ENCODE data around the gene SREBF2.
A peak's percentile ranks its signal among the peaks of the same experiment; 100 is the strongest.

Gene SREBF2

DNA sequence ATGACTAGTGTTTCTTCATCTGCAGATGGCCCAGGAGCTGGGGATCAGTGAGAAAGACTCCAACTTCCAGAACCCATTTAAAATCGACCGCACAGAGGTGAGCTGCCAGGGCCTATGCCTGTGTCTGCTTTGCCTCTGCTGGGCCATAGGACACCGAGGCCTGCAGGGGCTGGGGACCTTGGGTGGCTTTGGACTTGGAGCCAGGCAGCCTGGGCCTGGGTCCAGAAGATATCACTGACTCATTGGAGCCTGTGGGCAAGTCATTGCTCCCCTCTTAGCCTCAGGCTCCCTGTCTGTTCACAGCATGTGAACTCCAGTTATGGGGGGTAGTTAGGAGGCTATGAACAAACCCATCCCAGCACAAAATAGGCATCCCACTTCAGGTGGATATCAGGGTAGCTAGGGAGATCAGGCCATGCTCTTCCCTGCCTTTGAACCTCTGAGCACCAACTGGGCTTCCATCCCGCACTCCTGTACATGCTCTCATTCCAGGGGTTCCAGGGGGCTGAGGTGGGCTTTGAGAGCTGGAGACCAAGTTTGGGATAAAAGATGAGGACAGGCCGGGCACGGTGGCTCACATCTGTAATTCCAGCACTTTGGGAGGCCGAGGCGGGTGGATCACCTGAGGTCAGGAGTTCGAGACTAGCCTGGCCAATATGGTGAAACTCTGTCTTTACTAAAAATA lies 19.0 kb upstream of the SREBF2 start:
- no peak for DNase-seq (ENCODE audit: low spot score in 2 of 2)
- no peaks in the 10 kb centered on the region for H3K9me3 Mint-ChIP-seq
- ATAC-seq (ENCODE audit: low read depth): no peak
- no peaks in the 10 kb centered on the region for H3K4me1 Mint-ChIP-seq
- H3K36me3 Mint-ChIP-seq: peaks cover 14% of the 10 kb centered on the region
- H3K27ac Mint-ChIP-seq: no peak overlapping the region
- H3K27me3 Mint-ChIP-seq: no peaks in the 10 kb centered on the region
- H3K4me3 Mint-ChIP-seq: no peak overlapping the region

DNA sequence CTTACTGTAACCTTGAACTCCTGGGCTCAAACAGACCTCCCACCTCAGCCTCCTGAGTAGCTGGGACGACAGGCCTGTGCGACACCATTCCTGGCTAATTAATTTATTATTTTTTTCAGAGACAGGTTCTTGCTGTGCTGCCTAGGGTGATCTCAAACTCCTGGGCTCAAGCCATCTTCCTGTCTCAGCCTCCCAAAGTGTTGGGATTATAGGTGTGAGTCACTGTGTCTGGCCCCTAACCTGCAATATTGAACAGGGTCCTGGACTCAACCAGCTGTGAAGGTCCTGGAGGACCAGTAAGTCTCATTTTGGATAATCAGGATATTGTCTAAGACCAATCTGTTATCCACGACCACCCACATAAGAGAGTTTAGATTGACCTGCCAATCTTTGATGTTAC lies 17.2 kb upstream of the SREBF2 start:
- H3K27me3 Mint-ChIP-seq: no peaks in the 10 kb centered on the region
- peaks cover 10% of the 10 kb centered on the region for H3K36me3 Mint-ChIP-seq
- H3K4me1 Mint-ChIP-seq: no peaks in the 10 kb centered on the region
- no peak for ATAC-seq (ENCODE audit: low read depth)
- no peak for DNase-seq (ENCODE audit: low spot score in 2 of 2)
- no peaks in the 10 kb centered on the region for H3K9me3 Mint-ChIP-seq
- no peak overlapping the region for H3K4me3 Mint-ChIP-seq
- H3K27ac Mint-ChIP-seq: no peak overlapping the region

GRCh38 chr22:41816241-41816640 lies 16.7 kb upstream of the SREBF2 start:
- no peak overlapping the region for H3K27ac Mint-ChIP-seq

DNA sequence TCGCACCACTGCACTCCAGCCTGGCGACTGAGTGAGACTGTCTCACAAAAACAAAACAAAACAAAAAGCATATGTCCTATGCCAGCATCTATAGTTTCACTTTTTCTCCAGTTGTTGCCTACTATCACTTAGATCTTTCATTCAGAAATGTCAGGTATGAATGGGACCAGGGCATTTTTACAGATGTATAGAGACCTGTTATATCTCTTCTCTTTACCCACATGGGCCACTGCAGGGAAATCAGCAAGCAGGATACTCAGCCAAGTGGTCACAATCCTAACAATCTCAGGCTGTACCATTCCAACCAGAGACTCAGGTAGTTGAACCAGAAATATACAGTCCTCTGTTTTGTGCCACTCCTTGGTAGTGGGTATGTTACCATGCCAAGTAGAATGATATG lies 16.0 kb upstream of the SREBF2 start:
- H3K4me1 Mint-ChIP-seq: no peaks in the 10 kb centered on the region
- H3K27ac Mint-ChIP-seq: no peak overlapping the region
- H3K27me3 Mint-ChIP-seq: no peaks in the 10 kb centered on the region
- no peak for DNase-seq (ENCODE audit: low spot score in 2 of 2)
- no peaks in the 10 kb centered on the region for H3K9me3 Mint-ChIP-seq
- H3K36me3 Mint-ChIP-seq: peaks cover 12% of the 10 kb centered on the region
- H3K4me3 Mint-ChIP-seq: no peak overlapping the region
- ATAC-seq (ENCODE audit: low read depth): no peak

More at GRCh38 chr22:41816241-41816640, 16.7 kb upstream of the SREBF2 start:
- no peak overlapping the region for H3K4me3 Mint-ChIP-seq
- H3K36me3 Mint-ChIP-seq: peaks cover 12% of the 10 kb centered on the region
- no peaks in the 10 kb centered on the region for H3K27me3 Mint-ChIP-seq
- H3K9me3 Mint-ChIP-seq: no peaks in the 10 kb centered on the region
- ATAC-seq (ENCODE audit: low read depth) (no peak), DNase-seq (ENCODE audit: low spot score in 2 of 2) (no peak)
- H3K4me1 Mint-ChIP-seq: no peaks in the 10 kb centered on the region

- H3K36me3 Mint-ChIP-seq: peaks cover 14% of the 10 kb centered on the region
- DNase-seq (ENCODE audit: low spot score in 2 of 2) (no peak), ATAC-seq (ENCODE audit: low read depth) (no peak)
- H3K9me3 Mint-ChIP-seq: no peaks in the 10 kb centered on the region
- no peaks in the 10 kb centered on the region for H3K27me3 Mint-ChIP-seq
- H3K4me1 Mint-ChIP-seq: peaks cover 10% of the 10 kb centered on the region
- H3K4me3 Mint-ChIP-seq: no peak overlapping the region
- peak overlapping the region; percentile 42 for H3K27ac Mint-ChIP-seq
Observed at GRCh38 chr22:41818011-41818410, 14.9 kb upstream of the SREBF2 start.

- Mint-ChIP-seq H3K27me3 (no peaks in the 10 kb centered on the region), H3K27ac (no peak overlapping the region)
- no peak for ATAC-seq (ENCODE audit: low read depth)
Observed at GRCh38 chr22:41818596-41818995, 14.3 kb upstream of the SREBF2 start.

DNA sequence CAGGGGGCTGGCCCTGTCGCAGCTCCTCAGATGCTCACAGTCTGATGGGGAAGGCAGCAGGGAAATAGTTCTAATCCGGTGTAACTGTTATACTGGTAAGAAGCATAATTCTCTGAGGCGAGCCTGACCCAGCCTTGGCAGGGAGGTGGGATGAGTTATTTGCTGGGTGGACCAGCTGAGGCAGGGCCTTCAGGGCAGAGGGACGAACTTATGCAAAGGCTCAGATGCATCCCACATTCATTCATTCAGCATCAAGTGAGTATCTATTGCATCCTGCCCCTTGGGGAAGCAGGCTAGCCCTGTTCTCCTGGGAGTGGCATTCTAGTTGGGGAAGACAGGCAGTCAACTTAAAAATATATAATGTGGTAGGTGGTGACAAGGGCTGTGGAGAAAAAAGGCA lies 13.6 kb upstream of the SREBF2 start:
- Mint-ChIP-seq H3K4me1 (peaks cover 10% of the 10 kb centered on the region), H3K9me3 (no peaks in the 10 kb centered on the region), H3K27ac (no peak overlapping the region), H3K27me3 (no peaks in the 10 kb centered on the region), H3K36me3 (peaks cover 16% of the 10 kb centered on the region), H3K4me3 (no peak overlapping the region)
- DNase-seq (ENCODE audit: low spot score in 2 of 2): no peak
- ATAC-seq (ENCODE audit: low read depth): no peak

More at GRCh38 chr22:41818596-41818995, 14.3 kb upstream of the SREBF2 start:
- Mint-ChIP-seq H3K4me3 (no peak overlapping the region), H3K36me3 (peaks cover 14% of the 10 kb centered on the region), H3K9me3 (no peaks in the 10 kb centered on the region), H3K4me1 (peaks cover 10% of the 10 kb centered on the region)
- DNase-seq (ENCODE audit: low spot score in 2 of 2): no peak

DNA sequence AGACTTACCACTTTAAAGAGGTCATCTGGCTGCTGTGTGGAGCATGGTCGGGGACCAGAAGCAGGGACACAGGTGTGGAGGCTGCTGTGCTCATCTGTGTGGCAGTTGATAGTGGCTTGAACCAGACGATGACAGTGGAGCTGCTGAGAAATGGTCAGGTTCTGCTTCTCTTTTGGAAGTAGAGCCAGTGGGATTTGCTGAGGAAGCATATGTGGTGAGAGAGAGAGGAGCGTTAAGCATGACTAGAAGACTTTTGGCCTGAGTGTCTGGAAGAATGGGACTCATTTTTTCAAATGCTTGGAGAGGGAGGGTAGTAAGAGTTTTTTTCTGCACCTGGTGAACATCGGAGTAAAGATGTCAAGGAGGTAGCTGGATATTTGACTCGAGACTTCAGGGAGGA lies 12.5 kb upstream of the SREBF2 start:
- Mint-ChIP-seq H3K9me3 (no peaks in the 10 kb centered on the region), H3K27me3 (no peaks in the 10 kb centered on the region), H3K4me1 (peaks cover 10% of the 10 kb centered on the region), H3K36me3 (peaks cover 14% of the 10 kb centered on the region), H3K4me3 (no peak overlapping the region), H3K27ac (no peak overlapping the region)
- ATAC-seq (ENCODE audit: low read depth): no peak
- DNase-seq (ENCODE audit: low spot score in 2 of 2): no peak

- DNase-seq (ENCODE audit: low spot score in 2 of 2) (no peak), ATAC-seq (ENCODE audit: low read depth) (no peak)
- Mint-ChIP-seq H3K4me1 (peaks cover 10% of the 10 kb centered on the region), H3K9me3 (no peaks in the 10 kb centered on the region), H3K36me3 (peaks cover 11% of the 10 kb centered on the region), H3K4me3 (no peak overlapping the region), H3K27me3 (no peaks in the 10 kb centered on the region), H3K27ac (peak overlapping the region; percentile 85)
Observed at GRCh38 chr22:41821471-41822316, 11.2 kb upstream of the SREBF2 start.

- Mint-ChIP-seq H3K27ac (peak overlapping the region; percentile 85), H3K36me3 (peaks cover 9% of the 10 kb centered on the region)
Observed at GRCh38 chr22:41822317-41823057, 10.4 kb upstream of the SREBF2 start.

DNA sequence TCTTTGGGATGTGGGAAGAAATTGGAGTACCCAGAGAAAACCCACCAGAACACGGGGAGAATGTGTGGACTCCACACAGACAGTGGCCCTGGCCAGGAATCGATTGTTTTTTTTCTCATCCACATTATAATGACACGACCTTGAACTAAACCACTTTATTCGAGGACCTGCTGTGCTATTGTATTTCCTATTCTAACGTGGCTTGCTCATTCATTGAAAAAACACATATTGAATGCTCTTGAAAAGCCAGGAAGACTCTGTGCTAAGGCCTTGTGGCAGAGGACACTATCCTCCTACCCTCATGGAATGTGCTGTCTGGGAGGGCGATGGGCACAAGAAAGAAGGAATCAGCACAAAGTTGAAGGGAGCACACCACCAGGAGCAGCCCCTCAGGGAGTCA lies 9.1 kb upstream of the SREBF2 start:
- no peaks in the 10 kb centered on the region for H3K27me3 Mint-ChIP-seq
- H3K36me3 Mint-ChIP-seq: peaks cover 7% of the 10 kb centered on the region
- DNase-seq (ENCODE audit: low spot score in 2 of 2) (no peak), ATAC-seq (ENCODE audit: low read depth) (no peak)
- H3K4me1 Mint-ChIP-seq: peaks cover 10% of the 10 kb centered on the region
- H3K4me3 Mint-ChIP-seq: no peak overlapping the region
- H3K9me3 Mint-ChIP-seq: no peaks in the 10 kb centered on the region
- peak overlapping the region; percentile 74 for H3K27ac Mint-ChIP-seq

More at GRCh38 chr22:41822317-41823057, 10.4 kb upstream of the SREBF2 start:
- H3K9me3 Mint-ChIP-seq: no peaks in the 10 kb centered on the region
- DNase-seq (ENCODE audit: low spot score in 2 of 2): peak in 1 of 2 donors; percentile 73
- peak; percentile 97 for ATAC-seq (ENCODE audit: low read depth)
- no peaks in the 10 kb centered on the region for H3K27me3 Mint-ChIP-seq
- peaks cover 10% of the 10 kb centered on the region for H3K4me1 Mint-ChIP-seq
- no peak overlapping the region for H3K4me3 Mint-ChIP-seq

- Mint-ChIP-seq H3K27ac (peak overlapping the region; percentile 3), H3K4me3 (no peak overlapping the region), H3K36me3 (peaks cover 7% of the 10 kb centered on the region), H3K27me3 (no peaks in the 10 kb centered on the region), H3K4me1 (peaks cover 10% of the 10 kb centered on the region), H3K9me3 (no peaks in the 10 kb centered on the region)
- ATAC-seq (ENCODE audit: low read depth) (no peak), DNase-seq (ENCODE audit: low spot score in 2 of 2) (no peak)
Observed at GRCh38 chr22:41825376-41825775, 7.5 kb upstream of the SREBF2 start.

GRCh38 chr22:41826021-41826420 lies 6.9 kb upstream of the SREBF2 start:
- Mint-ChIP-seq H3K36me3 (peaks cover 5% of the 10 kb centered on the region), H3K4me1 (peaks cover 10% of the 10 kb centered on the region), H3K9me3 (no peaks in the 10 kb centered on the region), H3K27me3 (no peaks in the 10 kb centered on the region), H3K27ac (no peak overlapping the region), H3K4me3 (no peak overlapping the region)
- DNase-seq (ENCODE audit: low spot score in 2 of 2) (no peak), ATAC-seq (ENCODE audit: low read depth) (no peak)

Data from memory B cell (primary cell).